ENCODE data around the gene NDUFA13.

Gene NDUFA13

GRCh38 chr19:19489804-19490204 lies 26.2 kb upstream of the NDUFA13 start:
- no peak for DNase-seq

GRCh38 chr19:19490214-19490968 lies 25.6 kb upstream of the NDUFA13 start:
- peak; percentile 87 for DNase-seq

DNA sequence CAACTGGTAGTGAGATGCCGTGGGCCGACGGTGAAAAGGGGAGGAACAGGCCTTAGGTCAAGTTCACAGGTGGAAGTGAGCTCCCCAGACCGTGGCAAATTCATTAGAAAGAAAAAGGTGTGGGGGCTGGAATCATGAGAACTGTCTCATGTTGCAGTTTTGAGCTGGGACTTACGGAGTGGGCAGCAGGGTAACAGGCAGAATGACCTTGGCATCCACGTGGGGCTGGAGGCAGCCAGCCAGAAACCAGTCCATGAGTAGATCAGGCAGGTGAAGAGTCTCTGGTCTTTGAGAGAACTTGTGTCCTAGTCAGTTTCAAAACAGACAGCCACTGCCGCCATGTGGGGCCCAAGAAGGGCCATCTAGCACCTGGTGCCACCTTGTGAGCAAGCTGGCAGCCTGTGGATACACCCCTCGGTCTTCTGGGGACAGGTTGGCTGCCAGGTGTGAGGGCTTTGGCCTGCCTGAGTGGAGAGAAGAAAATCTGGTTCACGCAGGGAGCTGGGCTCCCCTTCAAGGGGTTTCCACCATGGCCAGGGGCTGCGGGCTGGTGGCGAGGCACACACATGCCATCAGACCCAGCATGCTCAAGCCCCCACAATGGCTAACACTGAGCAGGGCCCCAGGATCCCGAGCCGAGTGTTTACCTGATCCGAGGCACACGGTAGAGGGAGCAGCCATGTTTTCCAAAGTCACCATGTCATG lies 24.6 kb upstream of the NDUFA13 start:
- no peak for DNase-seq

DNA sequence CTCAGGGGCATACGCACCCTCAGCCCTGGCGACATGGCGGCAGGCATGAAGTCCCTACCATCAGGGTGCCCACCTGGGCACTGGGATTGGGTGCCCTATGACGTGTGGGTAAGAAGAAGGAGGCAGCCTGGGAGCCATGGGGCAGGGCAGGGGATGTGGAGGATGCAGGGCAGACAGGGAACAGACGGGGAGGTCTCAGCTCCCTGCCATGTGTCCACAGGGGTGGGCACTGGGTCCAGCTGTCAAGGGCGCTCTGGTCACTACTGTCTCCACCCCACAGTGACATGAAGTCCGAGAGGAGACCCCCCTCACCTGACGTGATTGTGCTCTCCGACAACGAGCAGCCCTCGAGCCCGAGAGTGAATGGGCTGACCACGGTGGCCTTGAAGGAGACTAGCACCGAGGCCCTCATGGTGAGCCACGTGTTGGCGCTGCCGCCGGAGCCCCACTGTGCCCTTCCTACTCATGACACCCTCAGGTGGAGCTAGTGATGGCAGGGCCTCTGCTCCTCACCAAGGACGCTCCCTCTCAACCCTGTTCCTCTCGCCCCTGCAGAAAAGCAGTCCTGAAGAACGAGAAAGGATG lies 23.9 kb upstream of the NDUFA13 start:
- no peak for DNase-seq

- no peak for DNase-seq
Observed at GRCh38 chr19:19493841-19494546, 22.0 kb upstream of the NDUFA13 start.

- no peak for DNase-seq
Observed at GRCh38 chr19:19495614-19496603, 20.1 kb upstream of the NDUFA13 start.

DNA sequence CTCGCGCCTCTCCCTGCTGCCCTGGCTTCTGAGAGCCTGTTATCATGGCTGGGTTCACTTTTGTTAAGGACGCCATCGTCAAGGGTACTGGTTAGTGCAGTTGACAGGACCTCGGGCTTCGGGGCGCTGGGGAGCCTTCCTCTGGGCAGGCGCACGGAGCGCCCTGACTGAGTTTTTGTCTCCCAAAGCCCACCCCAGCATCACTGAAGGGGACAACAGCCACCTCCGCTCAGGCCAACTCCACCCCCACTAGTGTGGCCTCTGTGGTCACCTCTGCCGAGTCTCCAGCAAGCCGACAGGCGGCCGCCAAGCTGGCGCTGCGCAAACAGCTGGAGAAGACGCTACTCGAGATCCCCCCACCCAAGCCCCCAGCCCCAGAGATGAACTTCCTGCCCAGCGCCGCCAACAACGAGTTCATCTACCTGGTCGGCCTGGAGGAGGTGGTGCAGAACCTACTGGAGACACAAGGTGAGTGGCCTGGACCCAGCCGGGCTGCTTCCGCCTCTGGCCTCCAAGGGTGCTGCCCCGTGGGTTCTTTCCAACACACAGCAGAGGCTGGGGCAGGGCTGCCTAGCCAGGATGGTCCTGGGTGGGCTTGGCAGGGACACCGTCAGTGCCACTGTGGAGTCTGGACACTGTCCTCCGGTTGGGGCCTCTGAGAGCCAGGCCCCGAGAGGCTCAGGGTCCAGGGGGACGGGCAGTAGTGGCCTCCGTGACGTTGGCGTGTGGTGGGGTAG lies 17.6 kb upstream of the NDUFA13 start:
- no peak for DNase-seq

GRCh38 chr19:19499272-19499995 lies 16.6 kb upstream of the NDUFA13 start:
- no peak for DNase-seq

DNA sequence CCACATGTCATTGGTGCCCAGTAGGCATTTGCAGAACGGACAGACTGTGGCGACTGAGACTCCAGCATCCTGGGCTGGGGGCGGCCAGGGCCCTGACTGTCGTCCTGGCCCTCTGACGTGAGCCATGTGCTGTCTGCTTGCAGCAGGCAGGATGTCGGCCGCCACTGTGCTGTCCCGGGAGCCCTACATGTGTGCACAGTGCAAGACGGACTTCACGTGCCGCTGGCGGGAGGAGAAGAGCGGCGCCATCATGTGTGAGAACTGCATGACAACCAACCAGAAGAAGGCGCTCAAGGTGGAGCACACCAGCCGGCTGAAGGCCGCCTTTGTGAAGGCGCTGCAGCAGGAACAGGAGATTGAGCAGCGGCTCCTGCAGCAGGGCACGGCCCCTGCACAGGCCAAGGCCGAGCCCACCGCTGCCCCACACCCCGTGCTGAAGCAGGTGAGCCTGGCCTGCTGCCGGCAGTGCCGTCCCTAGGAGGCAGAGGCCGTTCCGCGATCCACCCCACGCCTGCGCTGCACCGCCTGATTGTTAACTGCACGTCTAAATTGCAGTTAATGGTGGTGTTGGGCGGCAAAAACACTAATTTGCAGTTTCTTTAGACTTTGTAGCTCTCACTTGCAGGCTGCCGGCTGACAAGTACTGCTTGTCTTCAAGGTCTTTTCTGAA lies 14.9 kb upstream of the NDUFA13 start:
- DNase-seq = no peak

DNA sequence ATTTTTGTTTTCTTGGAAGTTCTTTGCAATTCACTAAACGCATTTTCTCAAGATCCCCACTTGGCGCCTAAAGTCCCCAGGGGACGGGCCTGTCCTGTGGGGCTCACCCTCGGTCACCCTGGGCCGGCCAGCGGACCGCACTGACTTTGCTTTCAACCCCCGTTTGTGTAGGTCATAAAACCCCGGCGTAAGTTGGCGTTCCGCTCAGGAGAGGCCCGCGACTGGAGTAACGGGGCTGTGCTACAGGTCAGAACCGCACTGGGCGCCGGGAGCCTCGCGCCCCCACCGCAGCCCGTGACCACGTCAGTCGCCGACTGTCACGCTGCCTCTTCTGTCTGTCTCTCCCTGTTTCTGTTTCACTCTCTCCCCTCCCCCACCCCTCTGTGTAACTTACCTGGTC lies 14.2 kb upstream of the NDUFA13 start:
- DNase-seq = no peak

- DNase-seq = no peak
Observed at GRCh38 chr19:19502281-19502680, 13.7 kb upstream of the NDUFA13 start.

GRCh38 chr19:19502808-19503602 lies 13.0 kb upstream of the NDUFA13 start:
- DNase-seq = no peak

GRCh38 chr19:19504754-19505668 lies 11.0 kb upstream of the NDUFA13 start:
- no peak for DNase-seq

DNA sequence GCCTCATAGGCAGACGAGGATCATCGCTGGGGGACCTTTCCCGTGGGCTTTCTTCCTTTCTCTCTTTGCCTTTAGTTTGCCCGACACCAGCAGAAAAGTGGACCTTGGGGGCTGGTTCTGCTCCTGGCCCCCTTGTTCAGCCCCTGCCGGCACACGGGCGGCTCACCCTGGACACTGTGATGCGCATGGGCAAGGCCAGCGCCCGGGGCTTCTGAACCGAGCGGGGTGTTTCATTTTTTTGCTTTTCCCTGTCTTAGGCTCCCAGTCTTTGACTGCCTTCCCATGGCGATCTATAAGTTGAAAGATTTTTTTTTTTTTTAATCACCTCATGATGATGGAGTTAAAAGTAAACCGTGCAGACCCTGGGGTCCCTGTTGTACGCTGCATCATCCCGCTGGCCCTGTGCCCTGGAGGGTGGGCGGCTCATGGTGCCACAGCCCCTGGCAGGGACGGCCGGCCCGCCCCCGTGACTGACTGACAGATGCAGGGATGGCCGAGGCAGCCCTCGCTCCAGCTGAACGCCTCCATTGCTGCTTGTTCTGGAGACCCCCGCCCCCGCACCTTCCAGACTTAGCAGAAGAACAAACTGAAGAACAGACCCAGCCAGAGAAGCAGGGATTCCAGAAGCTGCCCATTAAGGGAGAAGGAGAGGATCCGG lies 10.2 kb upstream of the NDUFA13 start:
- DNase-seq = no peak

DNA sequence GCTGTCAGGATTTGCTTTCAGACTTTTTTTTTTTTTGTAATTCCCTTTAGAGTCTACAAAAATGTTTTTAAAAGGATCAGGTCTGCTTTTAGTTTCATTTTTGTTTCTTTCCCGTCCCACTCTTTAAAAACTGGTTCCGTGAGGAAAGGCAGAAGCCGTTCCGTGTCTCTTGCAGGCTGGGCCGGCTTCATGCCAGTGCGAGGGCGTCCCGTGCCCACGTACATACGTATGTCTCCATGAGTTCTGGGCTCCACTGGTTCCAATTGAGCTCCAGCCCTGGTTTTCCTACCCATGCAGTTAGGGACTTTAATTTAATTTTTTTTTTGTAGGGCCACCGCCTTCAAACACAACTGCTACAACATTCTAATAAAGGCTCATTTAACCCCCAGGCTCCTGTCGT lies 9.4 kb upstream of the NDUFA13 start:
- no peak for DNase-seq

DNA sequence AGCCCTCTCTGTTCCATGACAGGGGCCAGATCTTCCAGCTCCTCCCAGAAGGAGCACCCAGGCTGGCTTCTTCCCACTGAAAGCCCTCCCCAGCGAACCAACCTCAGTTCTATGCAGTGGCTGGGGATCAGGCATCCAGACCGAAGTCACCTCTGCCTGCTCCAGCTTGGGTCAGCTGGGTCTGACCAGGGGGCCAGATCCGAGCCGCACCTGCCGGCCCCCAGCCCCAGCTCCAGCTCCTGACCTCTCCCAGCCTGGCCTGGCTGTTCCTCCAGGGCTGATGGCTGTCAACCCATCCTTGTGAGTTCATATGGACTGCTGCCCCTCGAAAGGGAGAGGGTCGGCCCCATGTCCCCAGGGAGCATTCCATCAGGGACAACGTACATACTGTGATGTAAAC lies 8.7 kb upstream of the NDUFA13 start:
- no peak for DNase-seq

- no peak for DNase-seq
Observed at GRCh38 chr19:19508217-19508616, 7.8 kb upstream of the NDUFA13 start.

GRCh38 chr19:19510432-19510831 lies 5.6 kb upstream of the NDUFA13 start:
- no peak for DNase-seq

Data from retina (tissue), 1 donor.